ENCODE data around the gene RMDN2.

- no peak for TF ChIP-seq ZNF780A (CRISPR knock-in tag; IDR thresholded peaks at IDR 0.05)
- no peak for TF ChIP-seq ZNF740 (CRISPR knock-in tag; IDR thresholded peaks at IDR 0.05)
- TF ChIP-seq ZNF740 (tag; IDR thresholded peaks at IDR 0.05) = no peak
Observed at GRCh38 chr2:37906131-37906530, 19.0 kb upstream of the RMDN2 start.

Data from K562 (cell line).